SK-N-SH treated with all-trans-retinoic acid at 6 μM for 48 hours (cell line): ENCODE results near the gene RASGRP3.

Experiments used
- ATAC-seq: fragments of 200-7000 bp; cut with Tn5 transposase; 3 replicates; pipeline ENCODE4 v1.9.1; 2020; ENCODE audit warnings: mild to moderate bottlenecking, moderate library complexity
- ARNTL ChIP-seq: fragments of 450-650 bp; formaldehyde crosslinking; IDR thresholded peaks from 2 replicates; pipeline ENCODE4 v1.5.0; 2020; ENCODE audit warnings: low read depth, mild to moderate bottlenecking, moderate library complexity, borderline replicate concordance
- BACH2 ChIP-seq: fragments of 250-450 bp; sonication (Bioruptor Pico); IDR thresholded peaks from 2 replicates; pipeline ENCODE4 v1.9.0; 2021; ENCODE audit warnings: mild to moderate bottlenecking, borderline replicate concordance
- CSDC2 ChIP-seq: fragments of 250-450 bp; sonication (Bioruptor Pico); IDR thresholded peaks from 2 replicates; pipeline ENCODE4 v1.5.0; 2020; ENCODE audit warnings: mild to moderate bottlenecking, moderate library complexity
- GLIS3 ChIP-seq: fragments of 250-450 bp; sonication (Bioruptor Pico); IDR thresholded peaks from 2 replicates; pipeline ENCODE4 v1.5.0; 2020; ENCODE audit warnings: mild to moderate bottlenecking, moderate library complexity
- ISL1 ChIP-seq: fragments of 250-450 bp; sonication (Bioruptor Pico); IDR thresholded peaks from 2 replicates; pipeline ENCODE4 v2.1.2; 2022; ENCODE audit warnings: mild to moderate bottlenecking, moderate library complexity
- OSR1 ChIP-seq: fragments of 250-450 bp; sonication (Bioruptor Pico); IDR thresholded peaks from 2 replicates; pipeline ENCODE4 v1.8.0; 2022; ENCODE audit warnings: moderate library complexity, mild to moderate bottlenecking, inconsistent platforms
- PPARA ChIP-seq: fragments of 250-450 bp; sonication (Bioruptor Pico); IDR thresholded peaks from 2 replicates; pipeline ENCODE4 v1.5.0; 2020; ENCODE audit warnings: mild to moderate bottlenecking, borderline replicate concordance
- RARB ChIP-seq: fragments of 250-450 bp; sonication (Bioruptor Pico); IDR thresholded peaks from 2 replicates; pipeline ENCODE4 v1.8.0; 2021; ENCODE audit warnings: mild to moderate bottlenecking, moderate library complexity
- SNAI2 ChIP-seq: fragments of 250-450 bp; sonication (Bioruptor Pico); IDR thresholded peaks from 2 replicates; pipeline ENCODE4 v1.5.0; 2020; ENCODE audit warnings: mild to moderate bottlenecking, moderate library complexity
- TCF4 ChIP-seq: fragments of 250-450 bp; sonication (Bioruptor Pico); IDR thresholded peaks from 2 replicates; pipeline ENCODE4 v1.8.0; 2021; ENCODE audit warnings: mild to moderate bottlenecking, moderate library complexity, borderline replicate concordance
- TOX ChIP-seq: fragments of 250-450 bp; sonication (Bioruptor Pico); IDR thresholded peaks from 2 replicates; pipeline ENCODE4 v1.8.0; 2021; ENCODE audit warnings: mild to moderate bottlenecking, moderate library complexity, borderline replicate concordance
- ZC3H10 ChIP-seq: fragments of 250-450 bp; sonication (Bioruptor Pico); IDR thresholded peaks from 2 replicates; pipeline ENCODE4 v1.5.1; 2021; ENCODE audit warnings: mild to moderate bottlenecking, moderate library complexity
- ZFP3 ChIP-seq: fragments of 250-450 bp; sonication (Bioruptor Pico); IDR thresholded peaks from 2 replicates; pipeline ENCODE4 v1.5.0; 2020; ENCODE audit warnings: mild to moderate bottlenecking, moderate library complexity
- ZFP30 ChIP-seq: fragments of 450-650 bp; formaldehyde crosslinking; IDR thresholded peaks from 2 replicates; pipeline ENCODE4 v1.5.0; 2022; ENCODE audit warnings: mild to moderate bottlenecking, moderate library complexity
- ZNF565 ChIP-seq: fragments of 450-650 bp; formaldehyde crosslinking; conservative IDR thresholded peaks from 2 replicates; pipeline ENCODE4 v1.5.0; 2020; ENCODE audit warnings: low read depth, mild to moderate bottlenecking, moderate library complexity
- ZNF70 ChIP-seq: fragments of 450-650 bp; formaldehyde crosslinking; IDR thresholded peaks from 2 replicates; pipeline ENCODE4 v1.5.0; 2020; ENCODE audit warnings: mild to moderate bottlenecking, moderate library complexity
- ZNF8 ChIP-seq: fragments of 450-650 bp; formaldehyde crosslinking; IDR thresholded peaks from 2 replicates; pipeline ENCODE4 v1.5.0; 2020; ENCODE audit warnings: mild to moderate bottlenecking, moderate library complexity
- TF ChIP-seq, protein P1 (sequence below): fragments of 250-450 bp; sonication (Bioruptor Pico); IDR thresholded peaks from 2 replicates; pipeline ENCODE4 v1.5.0; 2020; ENCODE audit warnings: mild to moderate bottlenecking, moderate library complexity
- TF ChIP-seq, protein P2 (sequence below): fragments of 250-450 bp; sonication (Bioruptor Pico); IDR thresholded peaks from 2 replicates; pipeline ENCODE4 v1.8.0; 2020; ENCODE audit warnings: mild to moderate bottlenecking, moderate library complexity, borderline replicate concordance
- TF ChIP-seq, protein P3 (sequence below): fragments of 250-450 bp; sonication (Bioruptor Pico); IDR thresholded peaks from 2 replicates; pipeline ENCODE4 v1.8.0; 2021; ENCODE audit warnings: low read depth, mild to moderate bottlenecking, moderate library complexity, borderline replicate concordance
- TF ChIP-seq, protein P4 (sequence below): fragments of 250-450 bp; sonication (Bioruptor Pico); IDR thresholded peaks from 2 replicates; pipeline ENCODE4 v1.5.1; 2021; ENCODE audit warnings: mild to moderate bottlenecking, moderate library complexity

The RASGRP3 gene

DNA sequence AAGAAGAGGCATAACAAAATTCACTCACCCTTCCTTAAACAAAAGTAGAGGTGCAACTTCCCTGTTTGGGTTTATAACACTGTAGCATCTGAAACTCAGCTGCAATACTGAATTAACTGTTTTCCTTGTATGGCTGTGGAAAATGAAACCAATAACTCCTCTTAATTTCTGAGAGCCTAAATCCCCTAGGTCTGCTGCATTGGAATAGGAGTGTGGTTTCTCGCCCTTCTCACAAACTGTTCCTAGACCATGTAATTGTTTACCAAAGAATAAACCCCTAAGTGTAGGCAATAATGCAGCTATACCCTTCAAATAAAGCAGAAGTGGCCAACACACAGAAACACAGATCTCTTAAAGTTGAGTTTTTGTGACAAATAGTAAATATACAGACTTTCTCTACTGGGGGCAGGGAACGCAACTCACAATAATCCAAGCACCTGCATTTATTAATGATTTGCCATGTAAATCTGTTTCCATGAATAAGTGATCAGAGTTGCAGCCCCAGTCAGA, 52.0 kb downstream of the RASGRP3 start:
- TF ChIP-seq ISL1 (CRISPR knock-in tag) (no peak), ZFP3 (peak; percentile 46; the same call in 1 of the 2 replicates), PPARA (CRISPR knock-in tag) (no peak), CSDC2 (CRISPR knock-in tag) (no peak), BACH2 (CRISPR knock-in tag) (no peak)
- TF ChIP-seq, all 23 proteins: peak for 1
- ATAC-seq: no peak

DNA sequence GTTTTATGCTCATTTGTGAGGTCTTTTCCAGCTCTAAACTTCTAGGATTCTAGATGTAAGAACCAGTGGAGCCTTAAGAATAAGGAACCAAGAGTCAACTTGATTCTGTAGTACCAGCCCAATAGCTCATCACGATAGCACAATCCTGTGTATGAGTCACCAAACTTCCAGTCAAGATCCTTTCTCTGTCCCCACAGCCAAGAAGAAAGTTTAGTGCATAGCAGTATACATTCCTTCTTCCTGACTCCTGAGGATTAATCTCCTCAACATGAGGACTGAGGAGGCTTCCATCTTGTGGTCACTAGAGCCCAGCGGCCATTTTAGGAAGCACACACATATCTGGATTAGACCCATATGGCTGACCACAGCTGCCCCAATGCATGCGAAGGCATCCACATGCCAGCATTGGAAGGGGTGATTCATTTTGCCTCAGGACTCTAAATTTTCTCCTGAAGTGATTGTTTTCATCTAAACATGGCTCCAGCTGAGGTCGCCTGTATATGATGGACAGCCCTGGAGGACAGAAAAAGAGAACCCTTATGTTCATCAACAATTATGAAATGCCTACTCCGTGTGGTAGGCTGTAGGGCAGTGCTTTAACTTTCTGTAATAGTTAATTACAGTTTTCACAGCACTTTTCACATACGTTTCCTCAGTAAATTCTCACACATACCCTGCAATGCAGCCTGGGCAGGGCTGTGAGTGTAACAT, 53.5 kb downstream of the RASGRP3 start:
- ATAC-seq: peak; percentile 94
- TF ChIP-seq OSR1 (CRISPR knock-in tag): peak; percentile 55; the same call in 1 of the 2 replicates
- TF ChIP-seq ARNTL (CRISPR knock-in tag): no peak
- TF ChIP-seq ZNF565 (CRISPR knock-in tag): no peak
- TF ChIP-seq, all 23 proteins: peak for 1

DNA sequence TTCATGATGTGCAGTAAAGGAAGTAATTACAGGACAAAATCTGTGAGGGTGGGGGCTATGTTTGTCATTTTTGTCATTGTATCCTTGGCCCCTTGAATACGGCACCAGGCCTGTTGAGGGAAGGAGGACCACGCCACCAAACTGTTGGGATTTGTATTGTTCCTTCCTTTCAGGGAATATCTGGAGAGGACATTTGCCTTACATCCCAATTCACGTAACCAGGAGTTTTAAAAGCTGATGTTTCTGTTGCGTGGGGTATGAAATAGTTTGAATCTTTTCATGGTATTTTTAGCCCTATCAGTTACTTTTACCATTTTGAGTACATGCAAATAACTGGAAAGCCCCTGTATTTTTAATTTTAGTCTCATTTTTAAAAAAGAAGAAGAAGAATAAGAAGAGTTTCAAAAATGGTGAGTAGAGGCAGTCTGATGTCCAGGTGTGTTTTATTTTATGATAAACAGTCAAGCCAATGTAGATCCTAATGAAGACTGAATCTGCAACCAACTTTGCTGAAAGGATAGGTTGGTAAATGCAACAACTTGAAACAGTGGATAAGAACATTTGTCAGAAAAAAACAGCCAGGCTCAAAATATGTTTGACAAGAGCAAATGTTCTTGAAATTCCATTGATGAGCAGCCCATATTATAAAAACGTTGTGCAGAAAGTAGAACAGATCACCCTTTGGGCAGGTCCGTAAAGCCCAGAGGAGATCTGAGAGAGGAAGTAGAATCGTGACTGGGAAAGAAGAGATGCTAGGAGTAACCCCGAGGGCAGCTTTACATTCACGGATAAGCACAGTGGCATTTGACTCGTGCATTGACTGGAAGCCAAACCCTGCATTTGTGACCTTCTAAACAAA, 54.5 kb downstream of the RASGRP3 start:
- TF ChIP-seq ZNF565 (CRISPR knock-in tag): no peak
- no peak for TF ChIP-seq ARNTL (CRISPR knock-in tag)
- no peak for TF ChIP-seq GLIS3
- TF ChIP-seq ZFP30: no peak
- TF ChIP-seq RARB: no peak
- TF ChIP-seq OSR1 (CRISPR knock-in tag): no peak
- no peak for ATAC-seq

DNA sequence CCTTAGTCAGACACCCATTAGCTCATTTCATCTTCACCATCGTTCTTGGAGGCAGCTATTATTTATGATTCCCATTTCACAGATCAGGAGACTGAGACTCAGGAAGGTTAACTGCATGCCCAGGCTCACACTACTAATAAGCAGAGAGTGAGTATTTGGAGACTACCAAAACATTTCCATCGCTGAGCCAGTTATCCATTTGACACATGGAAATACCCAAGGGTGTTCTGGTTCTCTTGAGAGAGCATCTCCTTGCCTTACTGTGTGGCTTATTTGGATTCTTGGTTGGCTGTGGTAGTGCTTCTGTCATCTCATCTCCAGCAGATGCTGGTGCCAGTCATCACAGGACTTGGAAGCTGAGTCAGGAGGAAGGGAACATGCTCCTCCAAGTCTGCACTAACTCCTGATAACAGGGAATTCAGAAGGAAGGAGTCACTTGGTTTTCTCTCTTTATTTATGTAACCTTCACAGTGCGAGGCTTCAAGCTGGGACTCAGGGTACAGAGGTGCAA, 55.2 kb downstream of the RASGRP3 start:
- no peak for ATAC-seq

DNA sequence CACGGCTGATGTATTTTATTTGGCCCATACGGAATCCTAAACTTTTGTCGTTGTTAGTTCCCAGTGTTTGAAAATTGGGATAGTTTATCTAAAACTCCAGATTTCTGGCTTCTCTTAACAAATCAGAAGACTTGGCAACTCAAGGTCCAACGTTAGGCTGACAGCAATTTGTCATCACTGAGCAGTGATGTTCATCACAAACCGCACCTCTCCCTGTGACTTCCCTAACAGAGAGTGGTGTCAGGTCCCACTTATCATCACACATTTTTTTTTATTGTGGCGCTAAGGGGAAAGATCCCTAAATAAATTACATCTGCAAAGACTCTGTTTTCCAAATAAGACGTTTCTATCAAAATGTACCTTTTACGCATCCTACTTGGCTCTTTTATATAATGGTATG, 55.7 kb downstream of the RASGRP3 start:
- ATAC-seq: no peak
- no peak for TF ChIP-seq ZNF70 (CRISPR knock-in tag)
- no peak for TF ChIP-seq TOX (CRISPR knock-in tag)
- no peak for TF ChIP-seq ZFP30
- TF ChIP-seq BACH2 (CRISPR knock-in tag): no peak
- no peak for TF ChIP-seq ZNF565 (CRISPR knock-in tag)
- no peak for TF ChIP-seq CSDC2 (CRISPR knock-in tag)
- TF ChIP-seq ARNTL (CRISPR knock-in tag): no peak
- no peak for TF ChIP-seq ZC3H10 (CRISPR knock-in tag)
- TF ChIP-seq, protein P1, sequence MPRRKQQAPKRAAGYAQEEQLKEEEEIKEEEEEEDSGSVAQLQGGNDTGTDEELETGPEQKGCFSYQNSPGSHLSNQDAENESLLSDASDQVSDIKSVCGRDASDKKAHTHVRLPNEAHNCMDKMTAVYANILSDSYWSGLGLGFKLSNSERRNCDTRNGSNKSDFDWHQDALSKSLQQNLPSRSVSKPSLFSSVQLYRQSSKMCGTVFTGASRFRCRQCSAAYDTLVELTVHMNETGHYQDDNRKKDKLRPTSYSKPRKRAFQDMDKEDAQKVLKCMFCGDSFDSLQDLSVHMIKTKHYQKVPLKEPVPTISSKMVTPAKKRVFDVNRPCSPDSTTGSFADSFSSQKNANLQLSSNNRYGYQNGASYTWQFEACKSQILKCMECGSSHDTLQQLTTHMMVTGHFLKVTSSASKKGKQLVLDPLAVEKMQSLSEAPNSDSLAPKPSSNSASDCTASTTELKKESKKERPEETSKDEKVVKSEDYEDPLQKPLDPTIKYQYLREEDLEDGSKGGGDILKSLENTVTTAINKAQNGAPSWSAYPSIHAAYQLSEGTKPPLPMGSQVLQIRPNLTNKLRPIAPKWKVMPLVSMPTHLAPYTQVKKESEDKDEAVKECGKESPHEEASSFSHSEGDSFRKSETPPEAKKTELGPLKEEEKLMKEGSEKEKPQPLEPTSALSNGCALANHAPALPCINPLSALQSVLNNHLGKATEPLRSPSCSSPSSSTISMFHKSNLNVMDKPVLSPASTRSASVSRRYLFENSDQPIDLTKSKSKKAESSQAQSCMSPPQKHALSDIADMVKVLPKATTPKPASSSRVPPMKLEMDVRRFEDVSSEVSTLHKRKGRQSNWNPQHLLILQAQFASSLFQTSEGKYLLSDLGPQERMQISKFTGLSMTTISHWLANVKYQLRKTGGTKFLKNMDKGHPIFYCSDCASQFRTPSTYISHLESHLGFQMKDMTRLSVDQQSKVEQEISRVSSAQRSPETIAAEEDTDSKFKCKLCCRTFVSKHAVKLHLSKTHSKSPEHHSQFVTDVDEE (CRISPR knock-in tag): no peak
- no peak for TF ChIP-seq ZFP3
- no peak for TF ChIP-seq TCF4 (CRISPR knock-in tag)
- TF ChIP-seq GLIS3: no peak
- TF ChIP-seq OSR1 (CRISPR knock-in tag): no peak
- TF ChIP-seq ZNF8 (CRISPR knock-in tag): no peak
- no peak for TF ChIP-seq PPARA (CRISPR knock-in tag)

More for the DNA sequence above, 55.2 kb downstream of the RASGRP3 start:
- TF ChIP-seq TCF4 (CRISPR knock-in tag) (no peak), ISL1 (CRISPR knock-in tag) (no peak), PPARA (CRISPR knock-in tag) (no peak), TOX (CRISPR knock-in tag) (no peak), SNAI2 (CRISPR knock-in tag) (no peak), OSR1 (CRISPR knock-in tag) (no peak), ZFP30 (no peak), CSDC2 (CRISPR knock-in tag) (no peak), ZFP3 (no peak), RARB (no peak), ZNF70 (CRISPR knock-in tag) (no peak), GLIS3 (no peak)
- TF ChIP-seq, protein P2, sequence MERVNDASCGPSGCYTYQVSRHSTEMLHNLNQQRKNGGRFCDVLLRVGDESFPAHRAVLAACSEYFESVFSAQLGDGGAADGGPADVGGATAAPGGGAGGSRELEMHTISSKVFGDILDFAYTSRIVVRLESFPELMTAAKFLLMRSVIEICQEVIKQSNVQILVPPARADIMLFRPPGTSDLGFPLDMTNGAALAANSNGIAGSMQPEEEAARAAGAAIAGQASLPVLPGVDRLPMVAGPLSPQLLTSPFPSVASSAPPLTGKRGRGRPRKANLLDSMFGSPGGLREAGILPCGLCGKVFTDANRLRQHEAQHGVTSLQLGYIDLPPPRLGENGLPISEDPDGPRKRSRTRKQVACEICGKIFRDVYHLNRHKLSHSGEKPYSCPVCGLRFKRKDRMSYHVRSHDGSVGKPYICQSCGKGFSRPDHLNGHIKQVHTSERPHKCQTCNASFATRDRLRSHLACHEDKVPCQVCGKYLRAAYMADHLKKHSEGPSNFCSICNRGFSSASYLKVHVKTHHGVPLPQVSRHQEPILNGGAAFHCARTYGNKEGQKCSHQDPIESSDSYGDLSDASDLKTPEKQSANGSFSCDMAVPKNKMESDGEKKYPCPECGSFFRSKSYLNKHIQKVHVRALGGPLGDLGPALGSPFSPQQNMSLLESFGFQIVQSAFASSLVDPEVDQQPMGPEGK (CRISPR knock-in tag): no peak
- TF ChIP-seq, protein P3, sequence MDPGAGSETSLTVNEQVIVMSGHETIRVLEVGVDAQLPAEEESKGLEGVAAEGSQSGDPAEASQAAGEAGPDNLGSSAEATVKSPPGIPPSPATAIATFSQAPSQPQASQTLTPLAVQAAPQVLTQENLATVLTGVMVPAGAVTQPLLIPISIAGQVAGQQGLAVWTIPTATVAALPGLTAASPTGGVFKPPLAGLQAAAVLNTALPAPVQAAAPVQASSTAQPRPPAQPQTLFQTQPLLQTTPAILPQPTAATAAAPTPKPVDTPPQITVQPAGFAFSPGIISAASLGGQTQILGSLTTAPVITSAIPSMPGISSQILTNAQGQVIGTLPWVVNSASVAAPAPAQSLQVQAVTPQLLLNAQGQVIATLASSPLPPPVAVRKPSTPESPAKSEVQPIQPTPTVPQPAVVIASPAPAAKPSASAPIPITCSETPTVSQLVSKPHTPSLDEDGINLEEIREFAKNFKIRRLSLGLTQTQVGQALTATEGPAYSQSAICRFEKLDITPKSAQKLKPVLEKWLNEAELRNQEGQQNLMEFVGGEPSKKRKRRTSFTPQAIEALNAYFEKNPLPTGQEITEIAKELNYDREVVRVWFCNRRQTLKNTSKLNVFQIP: no peak
- TF ChIP-seq, protein P4, sequence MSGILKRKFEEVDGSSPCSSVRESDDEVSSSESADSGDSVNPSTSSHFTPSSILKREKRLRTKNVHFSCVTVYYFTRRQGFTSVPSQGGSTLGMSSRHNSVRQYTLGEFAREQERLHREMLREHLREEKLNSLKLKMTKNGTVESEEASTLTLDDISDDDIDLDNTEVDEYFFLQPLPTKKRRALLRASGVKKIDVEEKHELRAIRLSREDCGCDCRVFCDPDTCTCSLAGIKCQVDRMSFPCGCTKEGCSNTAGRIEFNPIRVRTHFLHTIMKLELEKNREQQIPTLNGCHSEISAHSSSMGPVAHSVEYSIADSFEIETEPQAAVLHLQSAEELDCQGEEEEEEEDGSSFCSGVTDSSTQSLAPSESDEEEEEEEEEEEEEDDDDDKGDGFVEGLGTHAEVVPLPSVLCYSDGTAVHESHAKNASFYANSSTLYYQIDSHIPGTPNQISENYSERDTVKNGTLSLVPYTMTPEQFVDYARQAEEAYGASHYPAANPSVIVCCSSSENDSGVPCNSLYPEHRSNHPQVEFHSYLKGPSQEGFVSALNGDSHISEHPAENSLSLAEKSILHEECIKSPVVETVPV (CRISPR knock-in tag): no peak
